Measurements from ENCODE around the gene C2orf74.

DNA sequence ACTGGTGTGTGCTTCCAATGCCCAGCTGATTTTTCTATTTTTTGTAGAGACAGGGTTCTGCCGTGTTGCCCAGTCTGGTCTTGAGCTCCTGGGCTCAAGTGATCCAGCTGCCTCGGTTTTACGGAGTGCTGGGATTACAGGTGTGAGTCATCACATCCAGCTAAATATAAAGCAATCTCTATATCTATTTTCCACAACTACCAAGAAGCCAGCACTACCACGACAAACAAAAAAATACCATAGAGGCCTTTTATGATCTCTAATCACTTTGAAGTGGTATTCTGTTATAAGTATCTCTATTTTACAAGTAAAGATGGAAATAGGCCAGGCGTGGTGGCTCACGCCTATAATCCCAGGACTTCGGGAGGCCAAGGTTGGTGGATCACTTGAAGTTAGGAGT lies 34.7 kb downstream of the C2orf74 start:
- TF ChIP-seq, protein P1, sequence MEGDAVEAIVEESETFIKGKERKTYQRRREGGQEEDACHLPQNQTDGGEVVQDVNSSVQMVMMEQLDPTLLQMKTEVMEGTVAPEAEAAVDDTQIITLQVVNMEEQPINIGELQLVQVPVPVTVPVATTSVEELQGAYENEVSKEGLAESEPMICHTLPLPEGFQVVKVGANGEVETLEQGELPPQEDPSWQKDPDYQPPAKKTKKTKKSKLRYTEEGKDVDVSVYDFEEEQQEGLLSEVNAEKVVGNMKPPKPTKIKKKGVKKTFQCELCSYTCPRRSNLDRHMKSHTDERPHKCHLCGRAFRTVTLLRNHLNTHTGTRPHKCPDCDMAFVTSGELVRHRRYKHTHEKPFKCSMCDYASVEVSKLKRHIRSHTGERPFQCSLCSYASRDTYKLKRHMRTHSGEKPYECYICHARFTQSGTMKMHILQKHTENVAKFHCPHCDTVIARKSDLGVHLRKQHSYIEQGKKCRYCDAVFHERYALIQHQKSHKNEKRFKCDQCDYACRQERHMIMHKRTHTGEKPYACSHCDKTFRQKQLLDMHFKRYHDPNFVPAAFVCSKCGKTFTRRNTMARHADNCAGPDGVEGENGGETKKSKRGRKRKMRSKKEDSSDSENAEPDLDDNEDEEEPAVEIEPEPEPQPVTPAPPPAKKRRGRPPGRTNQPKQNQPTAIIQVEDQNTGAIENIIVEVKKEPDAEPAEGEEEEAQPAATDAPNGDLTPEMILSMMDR (IDR thresholded peaks at IDR 0.05) = no peak
- TF ChIP-seq, protein P2, sequence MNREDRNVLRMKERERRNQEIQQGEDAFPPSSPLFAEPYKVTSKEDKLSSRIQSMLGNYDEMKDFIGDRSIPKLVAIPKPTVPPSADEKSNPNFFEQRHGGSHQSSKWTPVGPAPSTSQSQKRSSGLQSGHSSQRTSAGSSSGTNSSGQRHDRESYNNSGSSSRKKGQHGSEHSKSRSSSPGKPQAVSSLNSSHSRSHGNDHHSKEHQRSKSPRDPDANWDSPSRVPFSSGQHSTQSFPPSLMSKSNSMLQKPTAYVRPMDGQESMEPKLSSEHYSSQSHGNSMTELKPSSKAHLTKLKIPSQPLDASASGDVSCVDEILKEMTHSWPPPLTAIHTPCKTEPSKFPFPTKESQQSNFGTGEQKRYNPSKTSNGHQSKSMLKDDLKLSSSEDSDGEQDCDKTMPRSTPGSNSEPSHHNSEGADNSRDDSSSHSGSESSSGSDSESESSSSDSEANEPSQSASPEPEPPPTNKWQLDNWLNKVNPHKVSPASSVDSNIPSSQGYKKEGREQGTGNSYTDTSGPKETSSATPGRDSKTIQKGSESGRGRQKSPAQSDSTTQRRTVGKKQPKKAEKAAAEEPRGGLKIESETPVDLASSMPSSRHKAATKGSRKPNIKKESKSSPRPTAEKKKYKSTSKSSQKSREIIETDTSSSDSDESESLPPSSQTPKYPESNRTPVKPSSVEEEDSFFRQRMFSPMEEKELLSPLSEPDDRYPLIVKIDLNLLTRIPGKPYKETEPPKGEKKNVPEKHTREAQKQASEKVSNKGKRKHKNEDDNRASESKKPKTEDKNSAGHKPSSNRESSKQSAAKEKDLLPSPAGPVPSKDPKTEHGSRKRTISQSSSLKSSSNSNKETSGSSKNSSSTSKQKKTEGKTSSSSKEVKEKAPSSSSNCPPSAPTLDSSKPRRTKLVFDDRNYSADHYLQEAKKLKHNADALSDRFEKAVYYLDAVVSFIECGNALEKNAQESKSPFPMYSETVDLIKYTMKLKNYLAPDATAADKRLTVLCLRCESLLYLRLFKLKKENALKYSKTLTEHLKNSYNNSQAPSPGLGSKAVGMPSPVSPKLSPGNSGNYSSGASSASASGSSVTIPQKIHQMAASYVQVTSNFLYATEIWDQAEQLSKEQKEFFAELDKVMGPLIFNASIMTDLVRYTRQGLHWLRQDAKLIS (CRISPR knock-in tag; IDR thresholded peaks at IDR 0.05; ENCODE audit: borderline replicate concordance) = no peak
- TF ChIP-seq, protein P3, sequence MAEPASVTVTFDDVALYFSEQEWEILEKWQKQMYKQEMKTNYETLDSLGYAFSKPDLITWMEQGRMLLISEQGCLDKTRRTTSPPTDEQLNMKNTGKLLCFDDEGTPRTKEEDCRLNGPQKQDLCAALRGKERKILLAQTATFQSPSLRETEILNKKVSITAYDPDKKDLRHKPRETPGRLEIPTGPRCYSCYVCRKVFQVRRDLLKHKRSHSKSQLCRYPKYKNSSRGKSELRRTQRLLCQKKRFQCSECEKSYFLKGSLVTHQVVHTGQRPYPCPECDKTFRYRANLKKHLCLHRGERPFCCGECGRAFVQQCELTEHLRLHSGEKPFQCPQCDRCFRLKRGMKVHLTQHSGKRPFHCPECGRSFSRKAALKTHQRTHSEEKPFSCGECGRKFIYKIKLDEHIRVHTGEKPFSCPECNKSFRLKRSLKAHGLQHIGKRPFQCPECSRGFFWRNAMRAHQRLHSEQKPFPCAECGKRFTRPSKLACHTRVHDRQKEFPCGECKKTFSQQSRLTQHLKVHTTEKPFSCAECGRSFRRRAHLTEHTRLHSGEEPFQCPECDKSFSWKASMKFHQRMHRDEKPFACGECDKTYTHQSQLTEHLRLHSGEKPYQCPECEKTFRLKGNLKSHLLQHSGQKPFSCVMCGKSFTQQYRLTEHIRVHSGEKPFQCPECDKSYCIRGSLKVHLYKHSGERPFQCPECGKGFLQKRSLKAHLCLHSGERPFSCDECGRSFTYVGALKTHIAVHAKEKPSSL (CRISPR knock-in tag; conservative IDR thresholded peaks at IDR 0.05) = no peak

All from WTC11 (cell line).